WTC11 (cell line): ENCODE data around the gene STIMATE. TPM values are rescaled to one million over a fixed set of nuclear protein-coding genes. Genes with fewer than 3 reads are reported as not detected.
A peak's percentile ranks its signal among the peaks of the same experiment; 100 is the strongest.

Source experiments
- ATAC-seq: fragments of 200-7000 bp; cut with Tn5 transposase; 2 replicates; pipeline ENCODE4 v1.10.0; 2021; ENCODE audit warnings: mild to moderate bottlenecking, moderate library complexity
- CTCF ChIA-PET: fragments of 300-600 bp; sonication (Branson Sonifier 250); formaldehyde crosslinking; loops from one replicate; lab custom pipeline; 2021; ENCODE audit warnings: antibody characterized with exemption; lab: Charles Lee
- POLR2A ChIA-PET: fragments of 350-600 bp; sonication (Branson Sonifier 250); formaldehyde crosslinking; loops from one replicate; lab custom pipeline; 2021; ENCODE audit warnings: antibody characterized with exemption; lab: Charles Lee
- DNase-seq: peaks from one replicate; pipeline ENCODE4 v3.0.0; 2021; ENCODE audit warnings: low spot score
- H3K27ac Mint-ChIP-seq: 2 replicates; pipeline ENCODE4 v1.8.0; 2021; ENCODE audit warnings: mixed read lengths
- H3K27me3 Mint-ChIP-seq: 2 replicates; pipeline ENCODE4 v1.8.0; 2021; ENCODE audit warnings: low read depth, mild to moderate bottlenecking, moderate library complexity, mixed read lengths
- H3K36me3 Mint-ChIP-seq: 2 replicates; pipeline ENCODE4 v1.8.0; 2021; ENCODE audit warnings: mixed read lengths
- H3K4me1 Mint-ChIP-seq: 2 replicates; pipeline ENCODE4 v1.8.0; 2022; ENCODE audit warnings: mixed read lengths
- H3K4me3 Mint-ChIP-seq: 2 replicates; pipeline ENCODE4 v1.8.0; 2021; ENCODE audit warnings: mild to moderate bottlenecking, moderate library complexity, mixed read lengths
- H3K9me3 Mint-ChIP-seq: 2 replicates; pipeline ENCODE4 v1.8.0; 2021; ENCODE audit warnings: mixed read lengths
- ARID4B ChIP-seq: sonication (generic); formaldehyde crosslinking; IDR thresholded peaks from 2 replicates; pipeline ENCODE4 v1.8.0; 2023; ENCODE audit warnings: missing genetic modification reagents, mild to moderate bottlenecking, borderline replicate concordance
- ATF6 ChIP-seq: sonication (generic); formaldehyde crosslinking; IDR thresholded peaks from 2 replicates; pipeline ENCODE4 v1.8.1; 2023; ENCODE audit warnings: mild to moderate bottlenecking, missing genetic modification reagents
- CREB1 ChIP-seq: sonication (generic); formaldehyde crosslinking; IDR thresholded peaks from 2 replicates; pipeline ENCODE4 v1.8.0; 2023; ENCODE audit warnings: mild to moderate bottlenecking, missing genetic modification reagents
- ESRRA ChIP-seq: sonication (generic); formaldehyde crosslinking; IDR thresholded peaks from 2 replicates; pipeline ENCODE4 v1.8.1; 2022; ENCODE audit warnings: mild to moderate bottlenecking, missing genetic modification reagents, borderline replicate concordance
- FOXJ3 ChIP-seq: sonication (generic); formaldehyde crosslinking; IDR thresholded peaks from 2 replicates; pipeline ENCODE4 v1.9.0; 2021; ENCODE audit warnings: missing genetic modification reagents, mild to moderate bottlenecking, borderline replicate concordance
- GRHL2 ChIP-seq: fragments of 250-450 bp; sonication (Bioruptor Pico); IDR thresholded peaks from 2 replicates; pipeline ENCODE4 v1.8.0; 2022; ENCODE audit warnings: mild to moderate bottlenecking, moderate library complexity; ENCODE audit not compliant: insufficient replicate concordance, severe bottlenecking
- KAT7 ChIP-seq: sonication (generic); formaldehyde crosslinking; IDR thresholded peaks from 2 replicates; pipeline ENCODE4 v1.8.1; 2023; ENCODE audit warnings: missing genetic modification reagents, mild to moderate bottlenecking, borderline replicate concordance
- MXD4 ChIP-seq: fragments of 250-450 bp; sonication (Bioruptor Pico); IDR thresholded peaks from 2 replicates; pipeline ENCODE4 v1.8.0; 2021; ENCODE audit warnings: mild to moderate bottlenecking, moderate library complexity, borderline replicate concordance
- NR1H2 ChIP-seq: sonication (generic); formaldehyde crosslinking; IDR thresholded peaks from 2 replicates; pipeline ENCODE4 v1.9.0; 2021; ENCODE audit warnings: mild to moderate bottlenecking, moderate library complexity, missing genetic modification reagents
- TP53 ChIP-seq: sonication (generic); formaldehyde crosslinking; IDR thresholded peaks from 2 replicates; pipeline ENCODE4 v1.8.1; 2023; ENCODE audit warnings: mild to moderate bottlenecking, missing genetic modification reagents
- ZNF425 ChIP-seq: fragments of 250-450 bp; sonication (Bioruptor Pico); conservative IDR thresholded peaks from 2 replicates; pipeline ENCODE4 v1.9.0; 2021; ENCODE audit warnings: mild to moderate bottlenecking
- total RNA-seq: library from RNA; stranded (reverse); gene quantifications from 3 replicates; pipeline ENCODE4 v1.2.3, GENCODE V29; 2021
- TF ChIP-seq, protein P1 (sequence below): sonication (generic); formaldehyde crosslinking; IDR thresholded peaks from 2 replicates; pipeline ENCODE4 v1.8.0; 2022; ENCODE audit warnings: mild to moderate bottlenecking, missing genetic modification reagents

The STIMATE gene
- total RNA-seq, 1 experiment from 2014 or later, result 35.5 TPM

- TF ChIP-seq ARID4B, result no peak
- no peak for TF ChIP-seq MXD4
These were observed 11.2 kb downstream of the STIMATE start (continued) for GRCh38 chr3:52886049-52886730.

DNA sequence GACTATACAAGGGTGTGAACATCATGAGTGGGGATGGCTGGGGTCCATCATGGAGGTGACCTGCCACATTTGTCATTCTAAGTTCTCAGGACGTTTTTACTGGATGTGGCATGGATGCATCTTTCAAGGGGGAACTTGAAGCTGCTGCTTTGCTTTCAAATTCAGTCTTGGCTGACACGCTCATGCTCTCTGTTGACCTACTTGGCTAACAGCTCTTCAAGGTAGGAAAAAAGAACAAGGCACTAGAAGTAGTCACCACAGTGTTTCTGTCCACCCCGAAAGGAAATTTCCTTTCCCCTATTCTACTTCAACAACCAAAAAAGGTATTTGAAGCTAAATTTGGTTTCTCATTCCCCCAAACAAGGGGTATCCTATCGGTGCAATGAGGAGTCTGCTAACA, 15.0 kb downstream of the STIMATE start:
- H3K36me3 Mint-ChIP-seq, result peaks cover 16% of the 10 kb centered on the region
- H3K4me1 Mint-ChIP-seq, result no peaks in the 10 kb centered on the region
- peak overlapping the region; percentile 21; the same call in 1 of the 2 replicates for H3K27ac Mint-ChIP-seq
- POLR2A ChIA-PET, result no interaction called here
- no peak for ATAC-seq
- H3K4me3 Mint-ChIP-seq, result no peak overlapping the region
- H3K27me3 Mint-ChIP-seq, result no peaks in the 10 kb centered on the region
- CTCF ChIA-PET, result interaction anchor here (1.4 kb wide), 1 partner anchor 144 kb away, joined by 4 read pairs; no protein-coding TSS in a partner anchor
- H3K9me3 Mint-ChIP-seq, result peaks cover 13% of the 10 kb centered on the region
- DNase-seq, result no peak
- TF ChIP-seq ESRRA (CRISPR knock-in tag), result no peak
- no peak for TF ChIP-seq GRHL2
- no peak for TF ChIP-seq ARID4B
- no peak for TF ChIP-seq NR1H2 (CRISPR knock-in tag)
- no peak for TF ChIP-seq TP53 (CRISPR knock-in tag)
- TF ChIP-seq, protein P1, sequence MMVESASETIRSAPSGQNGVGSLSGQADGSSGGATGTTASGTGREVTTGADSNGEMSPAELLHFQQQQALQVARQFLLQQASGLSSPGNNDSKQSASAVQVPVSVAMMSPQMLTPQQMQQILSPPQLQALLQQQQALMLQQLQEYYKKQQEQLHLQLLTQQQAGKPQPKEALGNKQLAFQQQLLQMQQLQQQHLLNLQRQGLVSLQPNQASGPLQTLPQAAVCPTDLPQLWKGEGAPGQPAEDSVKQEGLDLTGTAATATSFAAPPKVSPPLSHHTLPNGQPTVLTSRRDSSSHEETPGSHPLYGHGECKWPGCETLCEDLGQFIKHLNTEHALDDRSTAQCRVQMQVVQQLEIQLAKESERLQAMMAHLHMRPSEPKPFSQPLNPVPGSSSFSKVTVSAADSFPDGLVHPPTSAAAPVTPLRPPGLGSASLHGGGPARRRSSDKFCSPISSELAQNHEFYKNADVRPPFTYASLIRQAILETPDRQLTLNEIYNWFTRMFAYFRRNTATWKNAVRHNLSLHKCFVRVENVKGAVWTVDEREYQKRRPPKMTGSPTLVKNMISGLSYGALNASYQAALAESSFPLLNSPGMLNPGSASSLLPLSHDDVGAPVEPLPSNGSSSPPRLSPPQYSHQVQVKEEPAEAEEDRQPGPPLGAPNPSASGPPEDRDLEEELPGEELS (CRISPR knock-in tag), result no peak
- no peak for TF ChIP-seq FOXJ3 (CRISPR knock-in tag)
- no peak for TF ChIP-seq CREB1
- TF ChIP-seq ATF6 (CRISPR knock-in tag), result no peak
- no peak for TF ChIP-seq ZNF425 (CRISPR knock-in tag)
- TF ChIP-seq KAT7 (CRISPR knock-in tag), result no peak
